Measurements from ENCODE around the gene SIK2.

Gene SIK2

GRCh38 chr11:111730871-111731591 lies 128.8 kb downstream of the SIK2 start:
- DNase-seq (ENCODE audit: low spot score) = peak; percentile 72

- no peak for DNase-seq (ENCODE audit: low spot score)
Measured at GRCh38 chr11:111731821-111732220, 129.6 kb downstream of the SIK2 start.

- DNase-seq (ENCODE audit: low spot score) = no peak
Measured at GRCh38 chr11:111733016-111733415, 130.8 kb downstream of the SIK2 start.

GRCh38 chr11:111733611-111734088 lies 131.4 kb downstream of the SIK2 start:
- DNase-seq (ENCODE audit: low spot score) = no peak

- no peak for DNase-seq (ENCODE audit: low spot score)
Measured at GRCh38 chr11:111734101-111734953, 132.1 kb downstream of the SIK2 start.

GRCh38 chr11:111734954-111735261 lies 132.7 kb downstream of the SIK2 start:
- DNase-seq (ENCODE audit: low spot score) = peak; percentile 48

GRCh38 chr11:111735262-111736116 lies 133.2 kb downstream of the SIK2 start:
- DNase-seq (ENCODE audit: low spot score) = peak; percentile 96

- DNase-seq (ENCODE audit: low spot score) = peak; percentile 55
Measured at GRCh38 chr11:111736181-111736590, 133.9 kb downstream of the SIK2 start.

GRCh38 chr11:111736621-111737443 lies 134.6 kb downstream of the SIK2 start:
- peak; percentile 60 for DNase-seq (ENCODE audit: low spot score)

- peak; percentile 72 for DNase-seq (ENCODE audit: low spot score)
Measured at GRCh38 chr11:111737444-111738210, 135.4 kb downstream of the SIK2 start.

- DNase-seq (ENCODE audit: low spot score) = no peak
Measured at GRCh38 chr11:111739299-111739698, 137.1 kb downstream of the SIK2 start.

GRCh38 chr11:111741751-111742150 lies 139.5 kb downstream of the SIK2 start:
- no peak for DNase-seq (ENCODE audit: low spot score)

- DNase-seq (ENCODE audit: low spot score) = no peak
Measured at GRCh38 chr11:111743700-111744099, 141.5 kb downstream of the SIK2 start.

- DNase-seq (ENCODE audit: low spot score) = no peak
Measured at GRCh38 chr11:111745719-111746504, 143.7 kb downstream of the SIK2 start.

- DNase-seq (ENCODE audit: low spot score) = no peak
Measured at GRCh38 chr11:111748035-111748804, 146.0 kb downstream of the SIK2 start.

- DNase-seq (ENCODE audit: low spot score) = no peak
Measured at GRCh38 chr11:111749646-111750045, 147.4 kb downstream of the SIK2 start.

GRCh38 chr11:111756097-111756496 lies 153.8 kb downstream of the SIK2 start:
- no peak for DNase-seq (ENCODE audit: low spot score)

GRCh38 chr11:111759376-111759775 lies 157.1 kb downstream of the SIK2 start:
- no peak for DNase-seq (ENCODE audit: low spot score)

GRCh38 chr11:111759778-111760407 lies 157.6 kb downstream of the SIK2 start:
- DNase-seq (ENCODE audit: low spot score) = no peak
